Peyer's patch (tissue), 4 donors: ENCODE data around the gene TLX1. TPM values are rescaled to one million over a fixed set of nuclear protein-coding genes. Genes with fewer than 3 reads are reported as not detected.

Experiments used
- DNase-seq, 3 donors: peaks; one replicate each; pipeline ENCODE4 v3.0.0-alpha.2; 2017 to 2019
- H3K27ac ChIP-seq, 4 donors: fragments of 200-600 bp; sonication (generic); one replicate each; pipeline ENCODE4 v1.5.1; 2016 to 2019
- H3K27me3 ChIP-seq, 2 donors: fragments of 200-600 bp; sonication (generic); one replicate each; pipeline ENCODE4 v1.5.1; 2019
- H3K36me3 ChIP-seq, 3 donors: fragments of 200-600 bp; sonication (generic); one replicate each; pipeline ENCODE4 v1.5.1; 2016 to 2019
- H3K4me1 ChIP-seq, 4 donors: fragments of 200-600 bp; sonication (generic); one replicate each; pipeline ENCODE4 v1.5.1; 2016 to 2019
- H3K4me3 ChIP-seq, 4 donors: fragments of 200-600 bp; sonication (generic); 1 replicate in 3 of 4; 2 replicates in 1 of 4; pipeline ENCODE4 v1.5.1; 2016 to 2019; ENCODE audit warnings: mild to moderate bottlenecking in 1 of 4
- H3K9me3 ChIP-seq, 4 donors: fragments of 200-600 bp; sonication (generic); one replicate each; pipeline ENCODE4 v1.5.1; 2016 to 2019; ENCODE audit warnings: mild to moderate bottlenecking in 1 of 4
- POLR2A ChIP-seq, 2 donors: fragments of 450-650 bp; IDR thresholded peaks; one replicate each; pipeline ENCODE4 v1.5.1; 2017; ENCODE audit warnings: antibody characterized with exemption in 2 of 2, mild to moderate bottlenecking in 2 of 2, moderate library complexity in 2 of 2
- total RNA-seq, 4 donors: library from RNA; depleted of rRNA; stranded (reverse); fragments of >200 nt; gene quantifications; one replicate each; pipeline ENCODE4 v1.1.0, GENCODE V29; 2016
- TF ChIP-seq, protein P1 (sequence below), 6 experiments: fragments of 450-650 bp in 4 of 6; fragments of 200-600 bp in 2 of 6; sonication (generic) in 1 of 6; IDR thresholded peaks; one replicate each; pipeline ENCODE4 v1.5.1; 2017 to 2019; ENCODE audit warnings: antibody characterized with exemption in 6 of 6, mild to moderate bottlenecking in 3 of 6, moderate library complexity in 1 of 6

TLX1 gene
- total RNA-seq, 4 donors from 2014 or later = 1.6 to 4.8 (median 3.2) TPM; not detected in 1

DNA sequence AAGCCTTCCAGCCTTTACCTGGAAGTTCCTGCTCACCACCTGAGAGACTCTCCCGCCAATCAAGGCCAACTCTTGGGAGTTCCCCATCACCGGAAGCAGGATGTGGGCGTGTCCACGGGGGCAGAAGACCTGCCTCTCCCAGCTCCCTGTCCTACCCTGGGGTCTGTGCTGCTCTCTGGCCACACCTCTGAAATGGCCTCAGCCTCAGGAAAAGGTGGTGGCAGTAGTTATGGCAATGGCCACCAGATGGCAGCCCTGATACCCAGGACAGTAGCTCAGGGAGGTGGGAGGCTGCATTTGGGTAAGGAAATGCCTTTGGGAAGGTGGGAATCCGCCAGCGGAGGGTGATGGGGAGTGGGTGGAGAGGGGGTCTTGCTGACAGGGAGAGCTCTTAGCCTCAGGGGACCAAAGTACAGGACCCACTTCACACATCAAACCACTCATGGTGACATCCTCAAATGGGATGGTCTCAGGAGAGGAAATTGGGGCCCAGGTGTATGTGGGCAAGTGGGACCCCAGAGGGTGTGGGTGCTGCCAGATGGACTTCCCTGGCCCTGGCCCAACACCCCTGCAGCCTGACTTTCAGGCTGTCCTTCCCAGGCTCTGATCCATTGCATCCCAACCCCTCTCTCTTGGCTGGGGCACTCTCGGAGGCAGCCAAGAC is 35.4 kb upstream of the TLX1 start:
- H3K36me3 ChIP-seq = no peaks in the 10 kb centered on the region
- no peaks in the 10 kb centered on the region for H3K27me3 ChIP-seq
- no peak overlapping the region for H3K4me3 ChIP-seq
- peak overlapping the region in 1 of 4 donors; percentile 52 for H3K27ac ChIP-seq
- H3K9me3 ChIP-seq = no peaks in the 10 kb centered on the region
- DNase-seq = peak; percentile 61 to 91 (median 89)
- TF ChIP-seq, protein P1, sequence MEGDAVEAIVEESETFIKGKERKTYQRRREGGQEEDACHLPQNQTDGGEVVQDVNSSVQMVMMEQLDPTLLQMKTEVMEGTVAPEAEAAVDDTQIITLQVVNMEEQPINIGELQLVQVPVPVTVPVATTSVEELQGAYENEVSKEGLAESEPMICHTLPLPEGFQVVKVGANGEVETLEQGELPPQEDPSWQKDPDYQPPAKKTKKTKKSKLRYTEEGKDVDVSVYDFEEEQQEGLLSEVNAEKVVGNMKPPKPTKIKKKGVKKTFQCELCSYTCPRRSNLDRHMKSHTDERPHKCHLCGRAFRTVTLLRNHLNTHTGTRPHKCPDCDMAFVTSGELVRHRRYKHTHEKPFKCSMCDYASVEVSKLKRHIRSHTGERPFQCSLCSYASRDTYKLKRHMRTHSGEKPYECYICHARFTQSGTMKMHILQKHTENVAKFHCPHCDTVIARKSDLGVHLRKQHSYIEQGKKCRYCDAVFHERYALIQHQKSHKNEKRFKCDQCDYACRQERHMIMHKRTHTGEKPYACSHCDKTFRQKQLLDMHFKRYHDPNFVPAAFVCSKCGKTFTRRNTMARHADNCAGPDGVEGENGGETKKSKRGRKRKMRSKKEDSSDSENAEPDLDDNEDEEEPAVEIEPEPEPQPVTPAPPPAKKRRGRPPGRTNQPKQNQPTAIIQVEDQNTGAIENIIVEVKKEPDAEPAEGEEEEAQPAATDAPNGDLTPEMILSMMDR (IDR thresholded peaks at IDR 0.05) = peak; percentile 35 to 90 (median 78)
- TF ChIP-seq POLR2A (IDR thresholded peaks at IDR 0.05) = no peak
- H3K4me1 ChIP-seq = no peaks in the 10 kb centered on the region

- TF ChIP-seq, protein P1 (IDR thresholded peaks at IDR 0.05) = no peak
- TF ChIP-seq POLR2A (IDR thresholded peaks at IDR 0.05) = no peak
These were observed 34.7 kb upstream of the TLX1 start for GRCh38 chr10:101096378-101096777.

GRCh38 chr10:101097881-101098280 is 33.2 kb upstream of the TLX1 start:
- Histone ChIP-seq H3K27me3 (no peaks in the 10 kb centered on the region), H3K9me3 (no peaks in the 10 kb centered on the region), H3K27ac (no peak overlapping the region), H3K4me1 (no peaks in the 10 kb centered on the region), H3K4me3 (no peak overlapping the region), H3K36me3 (no peaks in the 10 kb centered on the region)
- DNase-seq = no peak
- TF ChIP-seq, protein P1 (IDR thresholded peaks at IDR 0.05) = no peak
- TF ChIP-seq POLR2A (IDR thresholded peaks at IDR 0.05) = no peak

More at GRCh38 chr10:101096378-101096777, 34.7 kb upstream of the TLX1 start:
- H3K27me3 ChIP-seq = no peaks in the 10 kb centered on the region
- no peak for DNase-seq
- no peaks in the 10 kb centered on the region for H3K4me1 ChIP-seq
- H3K27ac ChIP-seq = no peak overlapping the region
- no peak overlapping the region for H3K4me3 ChIP-seq
- H3K9me3 ChIP-seq = no peaks in the 10 kb centered on the region
- no peaks in the 10 kb centered on the region for H3K36me3 ChIP-seq

DNA sequence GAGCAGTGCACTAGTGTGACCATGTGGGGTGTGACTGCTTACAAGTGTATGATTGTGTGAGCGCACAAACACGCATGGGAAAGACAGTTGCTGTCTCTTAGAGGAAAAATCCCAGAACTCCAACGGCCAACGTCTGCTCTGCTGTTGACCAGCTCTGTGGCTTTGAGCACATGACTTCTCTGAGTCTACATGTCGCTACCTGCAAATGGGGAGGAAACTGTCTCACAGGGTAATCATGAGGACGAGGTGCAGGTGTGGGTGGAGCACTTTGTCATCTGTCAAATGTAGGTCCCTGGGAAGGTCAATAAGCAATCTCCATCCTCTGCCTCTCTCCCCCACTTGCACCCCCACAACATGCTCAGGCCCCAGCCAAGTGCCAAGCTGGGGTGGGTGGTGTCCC is 31.2 kb upstream of the TLX1 start:
- Histone ChIP-seq H3K36me3 (no peaks in the 10 kb centered on the region), H3K9me3 (no peaks in the 10 kb centered on the region), H3K27ac (no peak overlapping the region), H3K4me3 (no peak overlapping the region), H3K4me1 (no peaks in the 10 kb centered on the region), H3K27me3 (no peaks in the 10 kb centered on the region)
- no peak for DNase-seq
- TF ChIP-seq POLR2A (IDR thresholded peaks at IDR 0.05) = no peak
- TF ChIP-seq, protein P1 (IDR thresholded peaks at IDR 0.05) = no peak

GRCh38 chr10:101101372-101101881 is 29.7 kb upstream of the TLX1 start:
- TF ChIP-seq POLR2A (IDR thresholded peaks at IDR 0.05) = no peak
- TF ChIP-seq, protein P1 (IDR thresholded peaks at IDR 0.05) = no peak
- DNase-seq = no peak
- H3K27me3 ChIP-seq = no peaks in the 10 kb centered on the region
- H3K9me3 ChIP-seq = no peaks in the 10 kb centered on the region
- no peak overlapping the region for H3K27ac ChIP-seq
- H3K4me1 ChIP-seq = no peaks in the 10 kb centered on the region
- H3K36me3 ChIP-seq = no peaks in the 10 kb centered on the region
- H3K4me3 ChIP-seq = no peak overlapping the region
